Activated naive CD8-positive, alpha-beta T cell treated with anti-CD3 and anti-CD28 coated beads, Interleukin-2, amount 10 ng/mL, durations not matched to agents 7 days and 5 days (primary cell): ENCODE results near the gene PLIN5. TPM values are rescaled to one million over a fixed set of nuclear protein-coding genes. Genes with fewer than 3 reads are reported as not detected.

Experiments
- ATAC-seq: fragments of 150-1000 bp; cut with Tn5 transposase; one replicate; pipeline ENCODE4 v1.10.0; 2021; ENCODE audit warnings: low read depth, moderate library complexity
- POLR2A ChIA-PET: fragments of 350-600 bp; sonication (Branson Sonifier 250); formaldehyde crosslinking; loops from one replicate; lab custom pipeline; 2021; ENCODE audit warnings: antibody characterized with exemption; lab: Charles Lee
- DNase-seq: peaks from one replicate; pipeline ENCODE4 v3.0.0; 2021
- H3K27ac Mint-ChIP-seq: one replicate; pipeline ENCODE4 v1.8.0; 2022; ENCODE audit warnings: mild to moderate bottlenecking, mixed read lengths
- H3K27me3 Mint-ChIP-seq: one replicate; pipeline ENCODE4 v1.8.0; 2022; ENCODE audit warnings: mild to moderate bottlenecking, moderate library complexity, mixed read lengths
- H3K36me3 Mint-ChIP-seq: one replicate; pipeline ENCODE4 v1.8.0; 2021; ENCODE audit warnings: mild to moderate bottlenecking, mixed read lengths
- H3K4me1 Mint-ChIP-seq: one replicate; pipeline ENCODE4 v1.8.0; 2021; ENCODE audit warnings: mixed read lengths
- H3K4me3 Mint-ChIP-seq: one replicate; pipeline ENCODE4 v1.8.0; 2022; ENCODE audit warnings: mild to moderate bottlenecking, moderate library complexity, mixed read lengths
- H3K9me3 Mint-ChIP-seq: one replicate; pipeline ENCODE4 v1.8.0; 2021; ENCODE audit warnings: mixed read lengths
- total RNA-seq, 2 experiments: library from RNA; stranded (reverse); gene quantifications; one replicate each; pipeline ENCODE4 v1.2.3, GENCODE V29; 2021

PLIN5 gene
- total RNA-seq, 2 experiments from 2014 or later: 0.37 to 1.1 TPM

DNA sequence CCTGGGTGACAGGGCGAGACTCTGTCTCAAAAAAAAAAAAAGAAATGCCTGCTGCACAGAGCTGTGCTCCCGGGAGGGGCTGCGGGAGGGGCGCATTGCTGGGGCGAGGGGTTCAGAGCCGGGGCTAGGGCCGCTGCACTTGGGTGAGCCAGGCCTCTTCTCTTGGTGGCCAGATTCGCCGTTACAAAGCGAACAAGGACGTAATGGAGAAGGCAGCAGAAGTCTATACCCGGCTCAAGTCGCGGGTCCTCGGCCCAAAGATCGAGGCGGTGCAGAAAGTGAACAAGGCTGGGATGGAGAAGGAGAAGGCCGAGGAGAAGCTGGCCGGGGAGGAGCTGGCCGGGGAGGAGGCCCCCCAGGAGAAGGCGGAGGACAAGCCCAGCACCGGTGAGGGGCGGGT, 35.7 kb downstream of the PLIN5 start:
- POLR2A ChIA-PET: no interaction called here
- no peak overlapping the region for H3K4me3 Mint-ChIP-seq
- H3K4me1 Mint-ChIP-seq: no peaks in the 10 kb centered on the region
- no peak for DNase-seq
- no peak overlapping the region for H3K27ac Mint-ChIP-seq
- H3K9me3 Mint-ChIP-seq: no peaks in the 10 kb centered on the region
- no peak for ATAC-seq
- H3K27me3 Mint-ChIP-seq: no peaks in the 10 kb centered on the region
- H3K36me3 Mint-ChIP-seq: peaks cover 1% of the 10 kb centered on the region

DNA sequence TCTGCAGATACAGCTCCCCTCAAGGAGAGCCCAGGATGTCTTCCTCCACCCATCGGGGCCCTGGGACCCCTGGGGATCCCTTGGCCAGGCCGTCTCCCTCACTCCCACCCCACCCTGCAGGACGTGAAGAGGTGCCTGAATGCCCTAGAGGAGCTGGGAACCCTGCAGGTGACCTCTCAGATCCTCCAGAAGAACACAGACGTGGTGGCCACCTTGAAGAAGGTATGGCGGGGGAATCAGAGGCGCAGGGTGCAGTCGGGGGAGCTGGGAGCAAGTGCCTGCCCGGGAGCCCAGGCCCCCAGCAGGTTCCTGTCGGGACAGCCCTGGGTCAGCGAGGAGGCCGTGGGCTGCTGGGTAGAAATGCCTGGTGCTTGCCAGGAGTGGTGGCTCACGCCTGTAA, 36.3 kb downstream of the PLIN5 start:
- Mint-ChIP-seq H3K4me3 (no peak overlapping the region), H3K27me3 (no peaks in the 10 kb centered on the region), H3K9me3 (no peaks in the 10 kb centered on the region), H3K27ac (no peak overlapping the region), H3K36me3 (peaks cover 1% of the 10 kb centered on the region), H3K4me1 (no peaks in the 10 kb centered on the region)
- no peak for ATAC-seq
- no peak for DNase-seq
- POLR2A ChIA-PET: no interaction called here

- POLR2A ChIA-PET: no interaction called here
- peaks cover 1% of the 10 kb centered on the region for H3K36me3 Mint-ChIP-seq
- H3K27ac Mint-ChIP-seq: no peak overlapping the region
- no peaks in the 10 kb centered on the region for H3K9me3 Mint-ChIP-seq
- DNase-seq (no peak), ATAC-seq (no peak)
- no peak overlapping the region for H3K4me3 Mint-ChIP-seq
- no peaks in the 10 kb centered on the region for H3K27me3 Mint-ChIP-seq
- no peaks in the 10 kb centered on the region for H3K4me1 Mint-ChIP-seq
Measured at GRCh38 chr19:4497770-4498389, 37.1 kb downstream of the PLIN5 start.

GRCh38 chr19:4496304-4496703, 38.7 kb downstream of the PLIN5 start:
- H3K36me3 Mint-ChIP-seq: peaks cover 1% of the 10 kb centered on the region
- POLR2A ChIA-PET: no interaction called here
- DNase-seq: no peak

DNA sequence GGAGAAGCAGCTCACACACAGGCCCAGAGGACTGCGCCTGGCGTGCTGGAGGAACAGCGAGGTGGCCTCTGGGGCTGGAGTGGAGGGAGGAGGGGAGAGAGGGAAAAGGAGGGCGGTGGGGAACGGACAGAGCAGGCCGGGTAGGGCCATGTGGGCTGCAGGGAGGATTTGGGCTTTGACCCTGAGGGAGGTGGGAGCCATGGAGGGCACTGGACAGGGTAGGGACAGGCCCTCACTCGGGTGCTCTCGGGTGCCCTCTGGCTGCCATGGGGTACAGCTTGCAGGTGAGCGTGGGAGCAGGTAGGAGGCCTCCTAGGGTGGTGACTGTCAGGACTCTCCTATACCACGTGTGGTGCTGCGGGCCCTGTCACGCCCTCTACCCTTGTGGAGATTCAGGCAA, 39.6 kb downstream of the PLIN5 start:
- ATAC-seq (no peak), DNase-seq (no peak)
- no peaks in the 10 kb centered on the region for H3K9me3 Mint-ChIP-seq
- POLR2A ChIA-PET: interaction anchor here (0.6 kb wide), 1 partner anchor 12 kb away, joined by 5 read pairs; no protein-coding TSS in a partner anchor
- H3K27ac Mint-ChIP-seq: no peak overlapping the region
- H3K4me3 Mint-ChIP-seq: no peak overlapping the region
- H3K4me1 Mint-ChIP-seq: no peaks in the 10 kb centered on the region
- peaks cover 2% of the 10 kb centered on the region for H3K36me3 Mint-ChIP-seq
- H3K27me3 Mint-ChIP-seq: no peaks in the 10 kb centered on the region

More at GRCh38 chr19:4496304-4496703, 38.7 kb downstream of the PLIN5 start:
- ATAC-seq: no peak
- Mint-ChIP-seq H3K4me3 (no peak overlapping the region), H3K27me3 (no peaks in the 10 kb centered on the region), H3K4me1 (no peaks in the 10 kb centered on the region), H3K27ac (no peak overlapping the region), H3K9me3 (no peaks in the 10 kb centered on the region)

- peaks cover 4% of the 10 kb centered on the region for H3K36me3 Mint-ChIP-seq
Measured at GRCh38 chr19:4494691-4495064, 40.3 kb downstream of the PLIN5 start.

GRCh38 chr19:4493929-4494690, 40.9 kb downstream of the PLIN5 start:
- Mint-ChIP-seq H3K36me3 (peaks cover 2% of the 10 kb centered on the region), H3K4me1 (no peaks in the 10 kb centered on the region), H3K9me3 (no peaks in the 10 kb centered on the region), H3K27me3 (no peaks in the 10 kb centered on the region), H3K4me3 (no peak overlapping the region), H3K27ac (no peak overlapping the region)
- ATAC-seq (no peak), DNase-seq (no peak)
- POLR2A ChIA-PET: no interaction called here

More at GRCh38 chr19:4494691-4495064, 40.3 kb downstream of the PLIN5 start:
- Mint-ChIP-seq H3K4me1 (no peaks in the 10 kb centered on the region), H3K4me3 (no peak overlapping the region), H3K9me3 (no peaks in the 10 kb centered on the region), H3K27me3 (no peaks in the 10 kb centered on the region), H3K27ac (no peak overlapping the region)
- no peak for DNase-seq
- ATAC-seq: no peak
- POLR2A ChIA-PET: no interaction called here

DNA sequence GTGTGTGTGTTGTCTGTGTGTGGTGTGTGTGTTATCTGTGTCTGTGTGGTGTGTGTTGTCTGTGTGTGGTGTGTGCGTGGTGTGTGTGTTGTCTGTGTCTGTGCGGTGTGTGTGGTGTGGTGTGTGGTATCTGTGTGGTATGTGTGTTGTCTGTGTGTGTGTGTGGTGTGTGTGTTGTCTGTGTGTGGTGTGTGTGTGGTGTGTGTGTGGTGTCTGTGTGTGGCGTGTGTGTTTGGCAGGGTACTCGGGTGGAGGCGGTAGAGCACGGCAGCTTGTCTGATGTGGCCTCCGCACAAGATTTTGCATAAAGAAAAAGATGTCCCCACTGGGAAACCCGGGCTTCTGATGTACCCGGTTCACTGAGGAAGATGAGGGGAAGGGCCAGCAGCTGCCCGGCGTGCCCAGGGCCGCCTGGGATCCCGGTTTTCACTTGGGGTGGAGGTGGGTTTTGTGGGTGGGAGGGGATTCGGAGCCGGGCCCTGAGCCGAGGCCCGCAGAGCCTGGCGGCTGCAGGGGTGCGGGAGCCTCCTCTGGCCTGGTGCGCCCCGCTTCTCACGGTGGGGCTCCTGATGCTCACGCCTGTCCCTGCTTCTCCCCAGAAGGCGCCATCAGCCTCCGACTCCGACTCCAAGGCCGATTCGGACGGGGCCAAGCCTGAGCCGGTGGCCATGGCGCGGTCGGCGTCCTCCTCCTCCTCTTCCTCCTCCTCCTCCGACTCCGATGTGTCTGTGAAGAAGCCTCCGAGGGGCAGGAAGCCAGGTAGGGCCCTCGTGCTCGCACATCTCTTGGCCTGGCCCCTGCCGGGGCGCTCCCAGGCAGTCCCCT, 41.7 kb downstream of the PLIN5 start:
- H3K4me3 Mint-ChIP-seq: no peak overlapping the region
- POLR2A ChIA-PET: no interaction called here
- H3K27me3 Mint-ChIP-seq: no peaks in the 10 kb centered on the region
- peaks cover 2% of the 10 kb centered on the region for H3K36me3 Mint-ChIP-seq
- H3K9me3 Mint-ChIP-seq: no peaks in the 10 kb centered on the region
- H3K27ac Mint-ChIP-seq: no peak overlapping the region
- ATAC-seq (no peak), DNase-seq (no peak)
- H3K4me1 Mint-ChIP-seq: no peaks in the 10 kb centered on the region

DNA sequence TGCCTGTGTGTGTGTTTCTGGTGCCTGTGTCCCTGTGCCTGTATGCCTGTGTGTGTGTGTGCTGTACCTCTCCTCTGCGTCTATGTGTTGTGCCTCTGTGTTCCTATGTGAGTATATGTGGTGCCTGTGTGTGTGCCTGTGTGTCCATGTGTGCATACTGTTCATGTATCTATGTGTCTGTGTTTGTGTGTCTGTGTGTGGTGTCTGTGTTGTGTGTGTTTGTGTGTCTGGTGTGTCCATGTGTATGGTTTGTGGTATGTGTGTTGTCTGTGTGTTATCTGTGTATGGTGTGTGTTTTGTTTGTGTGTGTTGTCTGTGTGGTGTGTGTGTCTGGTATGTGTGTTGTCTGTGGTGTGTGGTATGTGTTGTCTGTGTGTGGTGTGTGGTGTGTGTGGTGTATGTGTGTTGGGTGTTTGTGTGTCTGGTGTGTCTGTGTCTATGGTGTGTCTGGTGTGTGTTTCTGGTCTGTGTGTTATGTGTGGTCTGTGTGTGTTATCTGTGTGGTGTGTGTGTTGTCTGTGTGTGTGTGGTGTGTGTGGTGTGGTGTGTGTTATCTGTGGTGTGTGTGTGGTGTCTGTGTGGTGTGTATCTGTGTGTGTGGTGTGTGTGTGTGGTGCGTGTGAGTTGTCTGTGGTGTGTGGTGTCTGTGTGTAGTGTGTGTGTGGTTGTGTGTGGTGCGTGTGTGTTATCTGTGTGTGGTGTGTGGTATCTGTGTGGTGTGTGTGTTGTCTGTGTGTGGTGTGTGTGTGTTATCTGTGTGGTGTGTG, 42.5 kb downstream of the PLIN5 start:
- POLR2A ChIA-PET: no interaction called here
- no peaks in the 10 kb centered on the region for H3K9me3 Mint-ChIP-seq
- no peak for ATAC-seq

GRCh38 chr19:4491446-4491845, 43.6 kb downstream of the PLIN5 start:
- DNase-seq (no peak), ATAC-seq (no peak)
- Mint-ChIP-seq H3K4me3 (no peak overlapping the region), H3K4me1 (no peaks in the 10 kb centered on the region), H3K27me3 (no peaks in the 10 kb centered on the region), H3K36me3 (peaks cover 2% of the 10 kb centered on the region), H3K9me3 (no peaks in the 10 kb centered on the region), H3K27ac (no peak overlapping the region)
- POLR2A ChIA-PET: no interaction called here

More for the DNA sequence above, 42.5 kb downstream of the PLIN5 start:
- Mint-ChIP-seq H3K4me1 (no peaks in the 10 kb centered on the region), H3K4me3 (no peak overlapping the region), H3K36me3 (peaks cover 2% of the 10 kb centered on the region), H3K27ac (no peak overlapping the region), H3K27me3 (no peaks in the 10 kb centered on the region)
- DNase-seq: no peak

DNA sequence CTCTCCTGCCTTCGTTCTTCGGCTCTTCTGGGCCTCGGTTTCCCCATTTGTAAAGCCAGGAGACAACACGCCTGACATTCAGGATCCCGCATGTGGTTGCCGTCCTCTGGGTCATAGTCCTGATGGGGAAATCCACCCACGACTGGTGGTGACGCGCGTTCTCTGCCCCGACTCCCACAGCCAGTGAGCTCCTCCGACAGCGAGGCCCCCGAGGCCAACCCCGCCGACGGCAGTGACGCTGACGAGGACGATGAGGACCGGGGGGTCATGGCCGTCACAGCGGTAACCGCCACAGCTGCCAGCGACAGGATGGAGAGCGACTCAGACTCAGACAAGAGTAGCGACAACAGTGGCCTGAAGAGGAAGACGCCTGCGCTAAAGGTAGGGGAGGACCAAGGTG, 46.5 kb downstream of the PLIN5 start:
- no peak overlapping the region for H3K27ac Mint-ChIP-seq
- no peaks in the 10 kb centered on the region for H3K9me3 Mint-ChIP-seq
- H3K36me3 Mint-ChIP-seq: peaks cover 8% of the 10 kb centered on the region
- POLR2A ChIA-PET: interaction anchor here (0.6 kb wide), 2 partner anchors 69 to 1194 kb away, joined by 3 read pairs; no protein-coding TSS in a partner anchor
- H3K27me3 Mint-ChIP-seq: no peaks in the 10 kb centered on the region
- DNase-seq: no peak
- no peaks in the 10 kb centered on the region for H3K4me1 Mint-ChIP-seq
- H3K4me3 Mint-ChIP-seq: no peak overlapping the region
- no peak for ATAC-seq

GRCh38 chr19:4487572-4487971, 47.5 kb downstream of the PLIN5 start:
- Mint-ChIP-seq H3K4me3 (no peak overlapping the region), H3K4me1 (no peaks in the 10 kb centered on the region), H3K9me3 (no peaks in the 10 kb centered on the region), H3K27me3 (no peaks in the 10 kb centered on the region), H3K36me3 (peaks cover 10% of the 10 kb centered on the region), H3K27ac (no peak overlapping the region)
- no peak for DNase-seq
- POLR2A ChIA-PET: interaction anchor here (0.7 to 0.8 kb wide), 2 partner anchors 143 to 168 kb away, joined by 3 read pairs; no protein-coding TSS in a partner anchor
- ATAC-seq: no peak

DNA sequence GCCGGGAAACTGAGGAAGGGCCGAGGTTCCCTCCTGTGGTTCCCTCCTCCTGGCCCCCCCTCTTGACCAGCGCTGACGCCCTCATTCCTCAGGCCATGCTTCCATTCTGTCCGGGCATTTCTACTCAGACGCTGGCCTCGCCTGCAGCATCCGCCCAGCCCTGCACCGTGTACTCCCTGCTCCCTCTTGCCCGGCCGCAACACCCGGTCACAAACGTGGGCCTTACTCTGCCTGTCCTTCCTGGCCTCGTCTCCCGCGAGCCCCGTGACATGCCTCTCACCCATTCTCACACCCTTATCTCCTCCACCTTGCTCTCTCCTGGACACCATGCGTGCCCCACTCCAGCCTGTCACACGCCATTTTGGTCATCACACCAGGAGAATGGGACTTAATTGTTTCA, 51.6 kb downstream of the PLIN5 start:
- Mint-ChIP-seq H3K4me3 (no peak overlapping the region), H3K4me1 (no peaks in the 10 kb centered on the region), H3K36me3 (peaks cover 7% of the 10 kb centered on the region), H3K27me3 (no peaks in the 10 kb centered on the region), H3K27ac (no peak overlapping the region), H3K9me3 (no peaks in the 10 kb centered on the region)
- POLR2A ChIA-PET: no interaction called here
- ATAC-seq (no peak), DNase-seq (no peak)
